Left ventricle myocardium superior (tissue), 1 donor: Measurements from ENCODE around the gene MS4A4A. TPM values are rescaled to one million over a fixed set of nuclear protein-coding genes. Genes with fewer than 3 reads are reported as not detected.
"Not testable (repeated sequence)": the region's sequence is repeated elsewhere in the genome, so short reads cannot be mapped to it uniquely, and the experiment has no call there.

Experiments used
- ATAC-seq: fragments of 200-7000 bp; cut with Tn5 transposase; one replicate; pipeline ENCODE4 v1.9.1; 2020; ENCODE audit warnings: mild to moderate bottlenecking, moderate library complexity
- DNase-seq: peaks from one replicate; pipeline ENCODE4 v3.0.0-alpha.2; 2020
- intact Hi-C: fragments of 100-400 bp; cut with micrococcal nuclease; formaldehyde crosslinking; loops from one replicate; pipeline ENCODE4 v1.11.0; 2022
- total RNA-seq: library from RNA; stranded (reverse); fragmentation: NEBNext Ultra II Directional; extraction: Animal tissue kit (Norgen Biotek cat#: 25700); gene quantifications from one replicate; pipeline ENCODE4 v1.2.1, GENCODE V29; 2021
- donor health status: DM: no; HTN: yes; CAD: no; lungs with severe emphysema.

MS4A4A gene
- total RNA-seq, 1 donor from 2014 or later = 13.4 TPM

GRCh38 chr11:60292145-60292544, 11.7 kb downstream of the MS4A4A start:
- intact Hi-C loops = no loop called here
- no peak for ATAC-seq

GRCh38 chr11:60301178-60301577, 20.7 kb downstream of the MS4A4A start:
- intact Hi-C loops = no loop called here
- DNase-seq (no peak), ATAC-seq (no peak)

More at GRCh38 chr11:60292145-60292544, 11.7 kb downstream of the MS4A4A start:
- no peak for DNase-seq

GRCh38 chr11:60301884-60302283, 21.4 kb downstream of the MS4A4A start:
- ATAC-seq, DNase-seq, intact Hi-C loops: not testable (repeated sequence)

- DNase-seq (no peak), ATAC-seq (no peak)
- intact Hi-C loops = no loop called here
These were observed 23.2 kb downstream of the MS4A4A start for GRCh38 chr11:60303661-60304060.

GRCh38 chr11:60305906-60306619, 25.6 kb downstream of the MS4A4A start:
- intact Hi-C loops = no loop called here
- ATAC-seq = no peak
- DNase-seq = no peak

GRCh38 chr11:60307507-60308195, 27.2 kb downstream of the MS4A4A start:
- intact Hi-C loops = no loop called here
- ATAC-seq = no peak
- no peak for DNase-seq

- DNase-seq (peak; percentile 31), ATAC-seq (peak; percentile 66)
- intact Hi-C loops = no loop called here
These were observed 30.0 kb downstream of the MS4A4A start for GRCh38 chr11:60310407-60310998.

- ATAC-seq (peak; percentile 32), DNase-seq (no peak)
- intact Hi-C loops = no loop called here
These were observed 34.3 kb downstream of the MS4A4A start for GRCh38 chr11:60314635-60315321.

GRCh38 chr11:60315871-60316270, 35.4 kb downstream of the MS4A4A start:
- intact Hi-C loops = no loop called here
- ATAC-seq = no peak

GRCh38 chr11:60316317-60316716, 35.9 kb downstream of the MS4A4A start:
- intact Hi-C loops = no loop called here
- ATAC-seq = no peak
- no peak for DNase-seq

More at GRCh38 chr11:60315871-60316270, 35.4 kb downstream of the MS4A4A start:
- DNase-seq = no peak

GRCh38 chr11:60318726-60319125, 38.3 kb downstream of the MS4A4A start:
- intact Hi-C loops = no loop called here
- DNase-seq (no peak), ATAC-seq (no peak)

GRCh38 chr11:60321051-60321450, 40.6 kb downstream of the MS4A4A start:
- ATAC-seq = no peak
- no peak for DNase-seq
- intact Hi-C loops = no loop called here

GRCh38 chr11:60326955-60327354, 46.5 kb downstream of the MS4A4A start, which contains the start of gene MS4A6E:
MS4A6E (plus strand) TSS chr11:60327255; CDS start chr11:60334896, 7,641 bp downstream.
- no peak for DNase-seq
- no peak for ATAC-seq
- intact Hi-C loops = no loop called here

GRCh38 chr11:60328460-60328859, 48.0 kb downstream of the MS4A4A start:
- DNase-seq (no peak), ATAC-seq (no peak)
- intact Hi-C loops = no loop called here

- DNase-seq (no peak), ATAC-seq (peak; percentile 48)
- intact Hi-C loops = loop anchor here (5.0 kb wide), 1 partner anchor 146 kb away; no protein-coding TSS in a partner anchor
These were observed 52.4 kb downstream of the MS4A4A start for GRCh38 chr11:60332846-60333245.

GRCh38 chr11:60334005-60334620, 53.6 kb downstream of the MS4A4A start:
- no peak for DNase-seq
- intact Hi-C loops = loop anchor here (5.0 kb wide), 1 partner anchor 147 kb away; no protein-coding TSS in a partner anchor
- peak; percentile 27 for ATAC-seq

GRCh38 chr11:60336767-60337391, 56.4 kb downstream of the MS4A4A start:
- DNase-seq (no peak), ATAC-seq (no peak)
- intact Hi-C loops = no loop called here

- intact Hi-C loops = no loop called here
- ATAC-seq = no peak
- DNase-seq = no peak
These were observed 57.6 kb downstream of the MS4A4A start for GRCh38 chr11:60338053-60338452.

GRCh38 chr11:60339356-60339755, 58.9 kb downstream of the MS4A4A start:
- no peak for DNase-seq
- ATAC-seq = no peak
- intact Hi-C loops = no loop called here
